ENCODE results near the gene CNTNAP2.

Gene CNTNAP2

GRCh38 chr7:148340438-148341280, 2224.1 kb downstream of the CNTNAP2 start:
- no peak for DNase-seq (ENCODE audit: extremely low spot score)
- ChIA-PET CTCF (no interaction called here), POLR2A (interaction anchor here (0.6 kb wide), 1 partner anchor 49 kb away, joined by 3 read pairs; no protein-coding TSS in a partner anchor)
- TF ChIP-seq LEF1 (IDR thresholded peaks at IDR 0.05; ENCODE audit: borderline replicate concordance): no peak
- no peak for TF ChIP-seq SP1 (IDR thresholded peaks at IDR 0.05)
- TF ChIP-seq BHLHE40 (IDR thresholded peaks at IDR 0.05; ENCODE audit: borderline replicate concordance): no peak
- TF ChIP-seq ZNF384 (IDR thresholded peaks at IDR 0.05): no peak
- TF ChIP-seq FOXK2 (IDR thresholded peaks at IDR 0.05): no peak
- TF ChIP-seq HDGF (IDR thresholded peaks at IDR 0.05; ENCODE audit: borderline replicate concordance): no peak
- TF ChIP-seq L3MBTL2 (conservative IDR thresholded peaks at IDR 0.05): no peak
- TF ChIP-seq NFRKB (IDR thresholded peaks at IDR 0.05): no peak
- TF ChIP-seq ARNT (IDR thresholded peaks at IDR 0.05): no peak
- no peak for TF ChIP-seq FOXM1 (IDR thresholded peaks at IDR 0.05; ENCODE audit: borderline replicate concordance)
- no peak for TF ChIP-seq CTBP1 (IDR thresholded peaks at IDR 0.05; ENCODE audit: borderline replicate concordance)
- no peak for TF ChIP-seq PKNOX1 (IDR thresholded peaks at IDR 0.05)
- no peak for TF ChIP-seq SUZ12 (IDR thresholded peaks at IDR 0.05)
- no peak for TF ChIP-seq ELF4 (IDR thresholded peaks at IDR 0.05)

GRCh38 chr7:148344406-148344805, 2227.8 kb downstream of the CNTNAP2 start:
- POLR2A ChIA-PET: no interaction called here
- TF ChIP-seq HDGF (IDR thresholded peaks at IDR 0.05; ENCODE audit: borderline replicate concordance): no peak
- TF ChIP-seq FOXK2 (IDR thresholded peaks at IDR 0.05): no peak
- no peak for TF ChIP-seq BHLHE40 (IDR thresholded peaks at IDR 0.05; ENCODE audit: borderline replicate concordance)
- no peak for TF ChIP-seq ELF4 (IDR thresholded peaks at IDR 0.05)
- TF ChIP-seq NFRKB (IDR thresholded peaks at IDR 0.05): no peak
- TF ChIP-seq PKNOX1 (IDR thresholded peaks at IDR 0.05): no peak
- TF ChIP-seq LEF1 (IDR thresholded peaks at IDR 0.05; ENCODE audit: borderline replicate concordance): no peak
- TF ChIP-seq SUZ12 (IDR thresholded peaks at IDR 0.05): no peak
- TF ChIP-seq ARNT (IDR thresholded peaks at IDR 0.05): no peak
- no peak for TF ChIP-seq FOXM1 (IDR thresholded peaks at IDR 0.05; ENCODE audit: borderline replicate concordance)
- TF ChIP-seq SP1 (IDR thresholded peaks at IDR 0.05): no peak
- no peak for TF ChIP-seq L3MBTL2 (conservative IDR thresholded peaks at IDR 0.05)
- TF ChIP-seq FOXA1 (IDR thresholded peaks at IDR 0.05): no peak
- TF ChIP-seq CTBP1 (IDR thresholded peaks at IDR 0.05; ENCODE audit: borderline replicate concordance): no peak
- DNase-seq (ENCODE audit: extremely low spot score): no peak
- CTCF ChIA-PET: no interaction called here

- ChIA-PET CTCF (no interaction called here), POLR2A (interaction anchor here (0.7 to 1.3 kb wide), 2 partner anchors 13 to 17 kb away, joined by 3 read pairs; no protein-coding TSS in a partner anchor)
- no peak for DNase-seq (ENCODE audit: extremely low spot score)
- no peak for TF ChIP-seq ARNT (IDR thresholded peaks at IDR 0.05)
- TF ChIP-seq PKNOX1 (IDR thresholded peaks at IDR 0.05): no peak
- TF ChIP-seq HDGF (IDR thresholded peaks at IDR 0.05; ENCODE audit: borderline replicate concordance): no peak
Observed at GRCh38 chr7:148347981-148348380, 2231.4 kb downstream of the CNTNAP2 start.

GRCh38 chr7:148348466-148348865, 2231.9 kb downstream of the CNTNAP2 start:
- TF ChIP-seq LEF1 (IDR thresholded peaks at IDR 0.05; ENCODE audit: borderline replicate concordance) (no peak), L3MBTL2 (conservative IDR thresholded peaks at IDR 0.05) (no peak), ARNT (IDR thresholded peaks at IDR 0.05) (no peak), BHLHE40 (IDR thresholded peaks at IDR 0.05; ENCODE audit: borderline replicate concordance) (no peak), TARDBP (IDR thresholded peaks at IDR 0.05) (no peak), NFRKB (IDR thresholded peaks at IDR 0.05) (no peak), FOXK2 (IDR thresholded peaks at IDR 0.05) (no peak), SUZ12 (IDR thresholded peaks at IDR 0.05) (no peak), PKNOX1 (IDR thresholded peaks at IDR 0.05) (no peak)
- DNase-seq (ENCODE audit: extremely low spot score): no peak
- ChIA-PET CTCF (interaction anchor here (0.6 kb wide), 1 partner anchor 176 kb away, joined by 3 read pairs; no protein-coding TSS in a partner anchor), POLR2A (interaction anchor here (1.3 kb wide), 1 partner anchor 17 kb away, joined by 3 read pairs; no protein-coding TSS in a partner anchor)

GRCh38 chr7:148356303-148356702, 2239.7 kb downstream of the CNTNAP2 start:
- POLR2A ChIA-PET: no interaction called here
- TF ChIP-seq ZNF384 (IDR thresholded peaks at IDR 0.05) (no peak), FOXA1 (IDR thresholded peaks at IDR 0.05) (no peak), CTBP1 (IDR thresholded peaks at IDR 0.05; ENCODE audit: borderline replicate concordance) (no peak), SUZ12 (IDR thresholded peaks at IDR 0.05) (no peak), HDGF (IDR thresholded peaks at IDR 0.05; ENCODE audit: borderline replicate concordance) (no peak), FOXM1 (IDR thresholded peaks at IDR 0.05; ENCODE audit: borderline replicate concordance) (no peak), ARNT (IDR thresholded peaks at IDR 0.05) (no peak)

GRCh38 chr7:148362541-148362940, 2245.9 kb downstream of the CNTNAP2 start:
- ChIA-PET POLR2A (no interaction called here), CTCF (no interaction called here)
- DNase-seq (ENCODE audit: extremely low spot score): no peak
- TF ChIP-seq FOXK2 (IDR thresholded peaks at IDR 0.05) (no peak), FOXA1 (IDR thresholded peaks at IDR 0.05) (no peak), CTBP1 (IDR thresholded peaks at IDR 0.05; ENCODE audit: borderline replicate concordance) (no peak), ZNF384 (IDR thresholded peaks at IDR 0.05) (no peak), SP1 (IDR thresholded peaks at IDR 0.05) (no peak), LEF1 (IDR thresholded peaks at IDR 0.05; ENCODE audit: borderline replicate concordance) (no peak), NFRKB (IDR thresholded peaks at IDR 0.05) (no peak), BHLHE40 (IDR thresholded peaks at IDR 0.05; ENCODE audit: borderline replicate concordance) (no peak)

More at GRCh38 chr7:148356303-148356702, 2239.7 kb downstream of the CNTNAP2 start:
- CTCF ChIA-PET: no interaction called here
- no peak for DNase-seq (ENCODE audit: extremely low spot score)
